Panc1 (cell line): ENCODE measurements around the gene SBK2. TPM values are rescaled to one million over a fixed set of nuclear protein-coding genes. Genes with fewer than 3 reads are reported as not detected.

Source experiments
- ATAC-seq: fragments of 200-7000 bp; cut with Tn5 transposase; 2 replicates; pipeline ENCODE4 v1.9.1; 2020; ENCODE audit warnings: mild to moderate bottlenecking, moderate library complexity
- BruUV-seq: library from RNA; stranded (reverse); fragments of 400-500 nt; replicated peaks from 2 replicates; lab custom pipeline; 2021; lab: Mats Ljungman, UMichigan
- CTCF ChIA-PET: fragments of 300-600 bp; sonication (Branson Sonifier 250); formaldehyde crosslinking; loops from one replicate; lab custom pipeline; 2022; ENCODE audit warnings: antibody characterized with exemption; lab: Charles Lee
- POLR2A ChIA-PET: fragments of 300-600 bp; sonication (Branson Sonifier 250); formaldehyde crosslinking; loops from one replicate; lab custom pipeline; 2022; ENCODE audit warnings: antibody characterized with exemption; lab: Charles Lee
- DNase-seq: peaks from one replicate; pipeline ENCODE4 v3.0.0-alpha.2; 2010; ENCODE audit warnings: low read depth, low spot score
- H3K27ac ChIP-seq: 2 replicates; pipeline ENCODE4 v1.5.1; 2011; ENCODE audit warnings: mild to moderate bottlenecking, low read length, inconsistent platforms
- H3K27me3 ChIP-seq: fragments of 200-500 bp; sonication (Bioruptor generic); 2 replicates; pipeline ENCODE4 v1.6.0; 2014; ENCODE audit warnings: low read length, inconsistent platforms; ENCODE audit not compliant: control insufficient read depth, insufficient read depth
- H3K36me3 ChIP-seq: fragments of 200-500 bp; sonication (Bioruptor generic); 2 replicates; pipeline ENCODE4 v1.5.1; 2014; ENCODE audit warnings: inconsistent platforms, mild to moderate bottlenecking, low read length, moderate library complexity; ENCODE audit not compliant: control insufficient read depth, insufficient read depth
- H3K4me1 ChIP-seq: 2 replicates; pipeline ENCODE4 v1.5.1; 2011; ENCODE audit warnings: inconsistent platforms, mild to moderate bottlenecking, low read length, moderate library complexity; ENCODE audit not compliant: control insufficient read depth, insufficient read depth
- H3K4me3 ChIP-seq, 2 experiments: 2 replicates each; pipeline ENCODE4 v1.5.1; 2011 to 2012; ENCODE audit warnings: low read depth in 2 of 2, low read length in 2 of 2, mild to moderate bottlenecking in 2 of 2, inconsistent platforms in 1 of 2, moderate library complexity in 1 of 2
- H3K9me3 ChIP-seq: fragments of 200-500 bp; sonication (Bioruptor generic); 2 replicates; pipeline ENCODE4 v1.5.1; 2014; ENCODE audit warnings: low read depth, mild to moderate bottlenecking, inconsistent platforms, low read length, moderate library complexity; ENCODE audit not compliant: control insufficient read depth, insufficient read depth
- CTCF ChIP-seq: fragments of 450-650 bp; IDR thresholded peaks from 2 replicates; pipeline ENCODE4 v1.5.1; 2017; ENCODE audit warnings: mild to moderate bottlenecking
- POLR2AphosphoS5 ChIP-seq: IDR thresholded peaks from 2 replicates; pipeline ENCODE4 v1.6.1; 2012; ENCODE audit warnings: mild to moderate bottlenecking, low read depth, low read length, moderate library complexity
- REST ChIP-seq, 2 experiments: IDR thresholded peaks; 2 replicates each; pipeline ENCODE4 v1.6.1; 2011 to 2012; ENCODE audit warnings: low read depth in 2 of 2, control low read depth in 1 of 2, low read length in 1 of 2, mild to moderate bottlenecking in 1 of 2, moderate library complexity in 1 of 2; ENCODE audit not compliant: insufficient read depth in 1 of 2
- SIN3A ChIP-seq: IDR thresholded peaks from 2 replicates; pipeline ENCODE4 v1.6.1; 2012; ENCODE audit warnings: low read depth, mild to moderate bottlenecking, low read length, moderate library complexity, borderline replicate concordance; ENCODE audit not compliant: insufficient read depth
- TCF7L2 ChIP-seq: IDR thresholded peaks from 2 replicates; pipeline ENCODE4 v1.6.1; 2011; ENCODE audit warnings: mild to moderate bottlenecking, low read depth, low read length, inconsistent platforms
- in situ Hi-C: cut with HindIII; loops from 2 replicates; pipeline ENCODE4 v1.10.0; 2016; ENCODE audit warnings: low sequenced_read_pairs, low pct_unique_long_range_greater_than_20kb
- intact Hi-C: fragments of 100-400 bp; cut with micrococcal nuclease; formaldehyde crosslinking; loops from one replicate; pipeline ENCODE4 v1.10.0; 2022; ENCODE audit not compliant: unreplicated experiment
- total RNA-seq: library from RNA; stranded (reverse); gene quantifications from one replicate; pipeline ENCODE4 v1.2.1, GENCODE V29; 2021; ENCODE audit not compliant: unreplicated experiment

SBK2 gene
- total RNA-seq, 1 experiment from 2014 or later, result 0.69 TPM

- no peak for TF ChIP-seq REST (IDR thresholded peaks at IDR 0.05; ENCODE audit: insufficient read depth in 1 of 2, low read depth in 2 of 2, low read length in 1 of 2)
- no peak for TF ChIP-seq POLR2AphosphoS5
- ChIA-PET CTCF (no interaction called here), POLR2A (interaction anchor here (0.6 kb wide), 1 partner anchor 27 kb away, joined by 4 read pairs; no protein-coding TSS in a partner anchor)
- ATAC-seq, result no peak
- H3K9me3 ChIP-seq, result no peaks in the 10 kb centered on the region
- DNase-seq, result no peak
- intact Hi-C loops (no loop called here), in situ Hi-C loops (no loop called here)
- H3K27me3 ChIP-seq, result no peaks in the 10 kb centered on the region
- peak overlapping the region; percentile 44 to 96 for H3K4me3 ChIP-seq
- BruUV-seq, result TSS peak; percentile 77
- peak overlapping the region; percentile 71 for H3K27ac ChIP-seq
- no peaks in the 10 kb centered on the region; the same call in 1 of the 2 replicates for H3K36me3 ChIP-seq
- H3K4me1 ChIP-seq, result peaks cover 15% of the 10 kb centered on the region
Observed at GRCh38 chr19:55578761-55579747, 42.1 kb upstream of the SBK2 start.

- no TSS peak for BruUV-seq
Observed at GRCh38 chr19:55578031-55578760, 41.3 kb upstream of the SBK2 start.

More at GRCh38 chr19:55578031-55578760, 41.3 kb upstream of the SBK2 start:
- Histone ChIP-seq H3K27ac (no peak overlapping the region), H3K4me3 (no peak overlapping the region), H3K9me3 (no peaks in the 10 kb centered on the region), H3K27me3 (no peaks in the 10 kb centered on the region), H3K36me3 (no peaks in the 10 kb centered on the region; the same call in 1 of the 2 replicates), H3K4me1 (peaks cover 15% of the 10 kb centered on the region)
- ChIA-PET POLR2A (no interaction called here), CTCF (no interaction called here)
- ATAC-seq, result no peak
- in situ Hi-C loops, result no loop called here
- intact Hi-C loops, result no loop called here
- no peak for DNase-seq
- TF ChIP-seq TCF7L2 (no peak), SIN3A (no peak), REST (IDR thresholded peaks at IDR 0.05; ENCODE audit: insufficient read depth in 1 of 2, low read depth in 2 of 2, low read length in 1 of 2) (no peak), POLR2AphosphoS5 (no peak), CTCF (no peak)
